Esophagus squamous epithelium (tissue), 4 donors: ENCODE results near the gene PHGDH.

Experiments used
- CTCF ChIP-seq, 6 experiments: fragments of 450-650 bp in 4 of 6; fragments of 200-600 bp in 2 of 6; sonication (generic) in 2 of 6; IDR thresholded peaks; one replicate each; pipeline ENCODE4 v1.5.1; 2016 to 2019; ENCODE audit warnings: antibody characterized with exemption in 6 of 6, mild to moderate bottlenecking in 4 of 6, moderate library complexity in 4 of 6
- POLR2A ChIP-seq, 4 donors: fragments of 450-650 bp; IDR thresholded peaks; one replicate each; pipeline ENCODE4 v1.6.1; 2017; ENCODE audit warnings: antibody characterized with exemption in 4 of 4, mild to moderate bottlenecking in 4 of 4, moderate library complexity in 3 of 4

DNA sequence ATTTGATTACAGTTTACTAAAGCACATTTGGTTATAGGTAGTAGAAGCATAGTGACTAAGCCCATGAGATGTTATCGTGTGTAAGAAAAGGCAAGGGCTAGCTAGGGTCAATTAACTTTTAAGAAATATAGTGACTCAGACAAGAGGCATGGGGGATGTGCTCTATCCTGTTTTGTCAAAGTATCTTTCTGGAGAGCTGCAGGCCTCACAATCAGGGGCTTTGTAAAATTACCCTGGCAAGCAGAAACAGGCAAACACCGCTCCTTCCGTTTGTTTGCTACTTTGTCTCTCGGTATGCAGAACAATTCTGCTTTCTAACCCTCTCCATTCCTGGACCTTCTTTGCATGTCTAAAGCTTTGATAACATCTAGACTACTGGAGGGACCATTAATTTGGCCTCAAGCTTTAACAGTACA, 37.6 kb upstream of the PHGDH start:
- TF ChIP-seq CTCF (IDR thresholded peaks at IDR 0.05) (no peak), POLR2A (IDR thresholded peaks at IDR 0.05) (no peak)
